HUES6 (cell line): Measurements from ENCODE around the gene NDUFS5.
"Not testable (repeated sequence)": the region's sequence is repeated elsewhere in the genome, so short reads cannot be mapped to it uniquely, and the experiment has no call there.

Experiments
- H3K27ac ChIP-seq: 2 replicates; pipeline ENCODE4 v1.7.0; 2013; ENCODE audit warnings: low read depth, mild to moderate bottlenecking, low read length, inconsistent platforms
- H3K27me3 ChIP-seq: 2 replicates; pipeline ENCODE4 v1.6.1; 2013; ENCODE audit warnings: low read length; ENCODE audit not compliant: control insufficient read depth, insufficient read depth
- H3K36me3 ChIP-seq: 2 replicates; pipeline ENCODE4 v1.6.1; 2013; ENCODE audit warnings: low read length; ENCODE audit not compliant: control insufficient read depth, insufficient read depth
- H3K4me1 ChIP-seq: 2 replicates; pipeline ENCODE4 v1.6.1; 2013; ENCODE audit warnings: low read length; ENCODE audit not compliant: control insufficient read depth, insufficient read depth
- H3K4me3 ChIP-seq: 2 replicates; pipeline ENCODE4 v1.5.1; 2013; ENCODE audit warnings: low read depth, low read length
- H3K9ac ChIP-seq: one replicate; pipeline ENCODE4 v1.6.1; 2013; ENCODE audit warnings: mild to moderate bottlenecking, low read length
- H3K9me3 ChIP-seq: 2 replicates; pipeline ENCODE4 v1.6.1; 2013; ENCODE audit warnings: low read depth, low read length; ENCODE audit not compliant: control insufficient read depth, insufficient read depth

The NDUFS5 gene

GRCh38 chr1:38997034-38997900 is 28.9 kb upstream of the NDUFS5 start:
- H3K27ac ChIP-seq = peak overlapping the region; percentile 13; the same call in 1 of the 2 replicates
- H3K9me3 ChIP-seq = no peaks in the 10 kb centered on the region
- H3K4me1 ChIP-seq = peaks cover 56% of the 10 kb centered on the region
- H3K4me3 ChIP-seq = no peak overlapping the region
- peaks cover 98% of the 10 kb centered on the region for H3K36me3 ChIP-seq
- H3K27me3 ChIP-seq = no peaks in the 10 kb centered on the region
- no peak overlapping the region for H3K9ac ChIP-seq

- peaks cover 60% of the 10 kb centered on the region for H3K4me1 ChIP-seq
- peak overlapping the region; percentile 13; the same call in 1 of the 2 replicates for H3K27ac ChIP-seq
- no peak overlapping the region for H3K9ac ChIP-seq
- H3K4me3 ChIP-seq = no peak overlapping the region
- H3K27me3 ChIP-seq = no peaks in the 10 kb centered on the region
- no peaks in the 10 kb centered on the region for H3K9me3 ChIP-seq
- H3K36me3 ChIP-seq = peaks cover 98% of the 10 kb centered on the region
Observed at GRCh38 chr1:38997901-38998190, 28.3 kb upstream of the NDUFS5 start.

- Histone ChIP-seq H3K9ac (no peak overlapping the region), H3K27me3 (no peaks in the 10 kb centered on the region), H3K9me3 (no peaks in the 10 kb centered on the region), H3K27ac (peak overlapping the region; percentile 56), H3K36me3 (peaks cover 98% of the 10 kb centered on the region), H3K4me3 (no peak overlapping the region), H3K4me1 (peaks cover 57% of the 10 kb centered on the region)
Observed at GRCh38 chr1:39001516-39002421, 24.4 kb upstream of the NDUFS5 start.

GRCh38 chr1:39003281-39003680 is 22.9 kb upstream of the NDUFS5 start:
- H3K9me3 ChIP-seq = no peaks in the 10 kb centered on the region
- peaks cover 98% of the 10 kb centered on the region for H3K36me3 ChIP-seq
- no peak overlapping the region for H3K9ac ChIP-seq
- peak overlapping the region; percentile 69 for H3K27ac ChIP-seq
- H3K4me3 ChIP-seq = no peak overlapping the region
- no peaks in the 10 kb centered on the region for H3K27me3 ChIP-seq
- H3K4me1 ChIP-seq = peaks cover 42% of the 10 kb centered on the region

GRCh38 chr1:39003794-39004193 is 22.4 kb upstream of the NDUFS5 start:
- Histone ChIP-seq H3K4me3 (no peak overlapping the region), H3K9ac (no peak overlapping the region), H3K27me3 (no peaks in the 10 kb centered on the region), H3K27ac (peak overlapping the region; percentile 69; the same call in 1 of the 2 replicates), H3K9me3 (no peaks in the 10 kb centered on the region), H3K4me1 (peaks cover 40% of the 10 kb centered on the region), H3K36me3 (peaks cover 99% of the 10 kb centered on the region)

GRCh38 chr1:39006287-39006686 is 19.9 kb upstream of the NDUFS5 start:
- no peak overlapping the region for H3K4me3 ChIP-seq
- H3K9me3 ChIP-seq = no peaks in the 10 kb centered on the region
- peaks cover 19% of the 10 kb centered on the region for H3K4me1 ChIP-seq
- no peak overlapping the region for H3K9ac ChIP-seq
- H3K27ac ChIP-seq = no peak overlapping the region
- H3K36me3 ChIP-seq = peaks cover 91% of the 10 kb centered on the region
- H3K27me3 ChIP-seq = no peaks in the 10 kb centered on the region

- Histone ChIP-seq H3K9me3 (no peaks in the 10 kb centered on the region), H3K4me1 (peaks cover 12% of the 10 kb centered on the region), H3K36me3 (peaks cover 87% of the 10 kb centered on the region), H3K27me3 (no peaks in the 10 kb centered on the region), H3K27ac (no peak overlapping the region), H3K4me3 (no peak overlapping the region), H3K9ac (no peak overlapping the region)
Observed at GRCh38 chr1:39006726-39007645, 19.2 kb upstream of the NDUFS5 start.

- peaks cover 22% of the 10 kb centered on the region for H3K36me3 ChIP-seq
- not testable (repeated sequence) for H3K27ac ChIP-seq, H3K4me3 ChIP-seq, H3K9me3 ChIP-seq, H3K27me3 ChIP-seq, H3K9ac ChIP-seq
- H3K4me1 ChIP-seq = peaks cover 17% of the 10 kb centered on the region
Observed at GRCh38 chr1:39014956-39015355, 11.2 kb upstream of the NDUFS5 start.

GRCh38 chr1:39016604-39017171 is 9.5 kb upstream of the NDUFS5 start:
- peaks cover 14% of the 10 kb centered on the region for H3K36me3 ChIP-seq
- no peaks in the 10 kb centered on the region for H3K9me3 ChIP-seq
- no peaks in the 10 kb centered on the region for H3K27me3 ChIP-seq
- H3K4me1 ChIP-seq = peaks cover 17% of the 10 kb centered on the region
- H3K9ac ChIP-seq = no peak overlapping the region
- no peak overlapping the region for H3K4me3 ChIP-seq
- H3K27ac ChIP-seq = no peak overlapping the region

- Histone ChIP-seq H3K9me3 (no peaks in the 10 kb centered on the region), H3K27ac (no peak overlapping the region), H3K27me3 (no peaks in the 10 kb centered on the region), H3K36me3 (peaks cover 8% of the 10 kb centered on the region), H3K9ac (no peak overlapping the region), H3K4me3 (no peak overlapping the region), H3K4me1 (peaks cover 17% of the 10 kb centered on the region)
Observed at GRCh38 chr1:39017266-39017665, 8.9 kb upstream of the NDUFS5 start.
